ENCODE data around the gene IL27RA. TPM values are rescaled to one million over a fixed set of nuclear protein-coding genes. Genes with fewer than 3 reads are reported as not detected.
A peak's percentile ranks its signal among the peaks of the same experiment; 100 is the strongest.
"Not testable (repeated sequence)": the region's sequence is repeated elsewhere in the genome, so short reads cannot be mapped to it uniquely, and the experiment has no call there.

IL27RA gene
- total RNA-seq, 2 experiments from 2014 or later = 49.8 to 52.0 TPM

GRCh38 chr19:14015524-14016035, 16.0 kb upstream of the IL27RA start:
- Mint-ChIP-seq H3K4me3 (no peak overlapping the region), H3K27me3 (no peaks in the 10 kb centered on the region), H3K27ac (no peak overlapping the region), H3K4me1 (peaks cover 3% of the 10 kb centered on the region), H3K36me3 (ENCODE audit: low read depth) (no peaks in the 10 kb centered on the region), H3K9me3 (ENCODE audit: low read depth) (no peaks in the 10 kb centered on the region)
- intact Hi-C loops (cut with DNase I, micrococcal nuclease) = no loop called here
- ChIA-PET CTCF (interaction anchor here (0.6 to 0.8 kb wide), 3 partner anchors 16 to 118 kb away, joined by 3 to 4 read pairs (median 4); partner anchors contain the start of gene IL27RA), POLR2A (no interaction called here)
- DNase-seq (no peak), ATAC-seq (no peak)

GRCh38 chr19:14019100-14019499, 12.5 kb upstream of the IL27RA start:
- POLR2A ChIA-PET = no interaction called here
- H3K36me3 Mint-ChIP-seq (ENCODE audit: low read depth) = no peaks in the 10 kb centered on the region
- CTCF ChIA-PET = interaction anchor here (0.6 to 1.6 kb wide), 3 partner anchors 10 to 378 kb away, joined by 3 to 5 read pairs (median 3); partner anchors contain the start of gene IL27RA
- no peaks in the 10 kb centered on the region for H3K9me3 Mint-ChIP-seq (ENCODE audit: low read depth)
- ATAC-seq (no peak), DNase-seq (no peak)
- peaks cover 11% of the 10 kb centered on the region for H3K4me1 Mint-ChIP-seq
- H3K27me3 Mint-ChIP-seq = no peaks in the 10 kb centered on the region
- H3K4me3 Mint-ChIP-seq = no peak overlapping the region
- intact Hi-C loops (cut with DNase I, micrococcal nuclease) = no loop called here
- no peak overlapping the region for H3K27ac Mint-ChIP-seq

- POLR2A ChIA-PET; H3K9me3 Mint-ChIP-seq (ENCODE audit: low read depth); ATAC-seq: not testable (repeated sequence)
Measured at GRCh38 chr19:14019739-14020138, 11.8 kb upstream of the IL27RA start.

GRCh38 chr19:14021474-14021873, 10.1 kb upstream of the IL27RA start:
- DNase-seq = peak; percentile 34
- CTCF ChIA-PET = interaction anchor here (0.6 to 2.1 kb wide), 6 partner anchors 9 to 197 kb away, joined by 3 to 7 read pairs (median 4); partner anchors contain the start of genes IL27RA and RFX1

More at GRCh38 chr19:14019739-14020138, 11.8 kb upstream of the IL27RA start:
- H3K36me3 Mint-ChIP-seq (ENCODE audit: low read depth); DNase-seq; H3K27ac Mint-ChIP-seq; intact Hi-C loops (cut with DNase I, micrococcal nuclease); H3K27me3 Mint-ChIP-seq; H3K4me3 Mint-ChIP-seq: not testable (repeated sequence)
- H3K4me1 Mint-ChIP-seq = peaks cover 11% of the 10 kb centered on the region
- CTCF ChIA-PET = interaction anchor here (0.7 to 1.6 kb wide), 2 partner anchors 10 to 12 kb away, joined by 3 to 5 read pairs; partner anchors contain the start of gene IL27RA

GRCh38 chr19:14022469-14022868, 9.1 kb upstream of the IL27RA start:
- ChIA-PET CTCF (interaction anchor here (0.6 to 2.1 kb wide), 8 partner anchors 8 to 236 kb away, joined by 3 to 7 read pairs (median 4); partner anchors contain the start of gene RFX1), POLR2A (no interaction called here)
- Mint-ChIP-seq H3K27ac (no peak overlapping the region), H3K4me3 (no peak overlapping the region), H3K9me3 (ENCODE audit: low read depth) (no peaks in the 10 kb centered on the region), H3K36me3 (ENCODE audit: low read depth) (no peaks in the 10 kb centered on the region), H3K4me1 (peaks cover 10% of the 10 kb centered on the region), H3K27me3 (no peaks in the 10 kb centered on the region)
- DNase-seq (no peak), ATAC-seq (no peak)
- intact Hi-C loops (cut with DNase I, micrococcal nuclease) = no loop called here

More at GRCh38 chr19:14021474-14021873, 10.1 kb upstream of the IL27RA start:
- no peaks in the 10 kb centered on the region for H3K36me3 Mint-ChIP-seq (ENCODE audit: low read depth)
- no peaks in the 10 kb centered on the region for H3K27me3 Mint-ChIP-seq
- no peaks in the 10 kb centered on the region for H3K9me3 Mint-ChIP-seq (ENCODE audit: low read depth)
- ATAC-seq = peak; percentile 66
- no peak overlapping the region for H3K4me3 Mint-ChIP-seq
- H3K4me1 Mint-ChIP-seq = peaks cover 10% of the 10 kb centered on the region
- H3K27ac Mint-ChIP-seq = no peak overlapping the region
- intact Hi-C loops (cut with DNase I, micrococcal nuclease) = no loop called here
- POLR2A ChIA-PET = no interaction called here

GRCh38 chr19:14023404-14024235, 7.9 kb upstream of the IL27RA start:
- DNase-seq = peak; percentile 53
- Mint-ChIP-seq H3K4me1 (peaks cover 10% of the 10 kb centered on the region), H3K4me3 (no peak overlapping the region), H3K27ac (peak overlapping the region; percentile 29), H3K9me3 (ENCODE audit: low read depth) (no peaks in the 10 kb centered on the region), H3K36me3 (ENCODE audit: low read depth) (no peaks in the 10 kb centered on the region), H3K27me3 (no peaks in the 10 kb centered on the region)
- ATAC-seq = peak; percentile 35
- CTCF ChIA-PET = interaction anchor here (1.9 kb wide), 1 partner anchor 36 kb away, joined by 7 read pairs; no protein-coding TSS in a partner anchor
- intact Hi-C loops (cut with DNase I, micrococcal nuclease) = no loop called here
- POLR2A ChIA-PET = interaction anchor here (0.5 kb wide), 1 partner anchor 20 kb away, joined by 10 read pairs; no protein-coding TSS in a partner anchor

- POLR2A ChIA-PET = interaction anchor here (0.6 kb wide), 1 partner anchor 137 kb away, joined by 11 read pairs; no protein-coding TSS in a partner anchor
Measured at GRCh38 chr19:14026652-14027192, 4.8 kb upstream of the IL27RA start.

GRCh38 chr19:14027856-14028450, 3.6 kb upstream of the IL27RA start, which contains the start of gene RLN3:
RLN3 (plus strand) TSS chr19:14028148; CDS start chr19:14028205, 57 bp downstream.
- H3K9me3 Mint-ChIP-seq (ENCODE audit: low read depth) = no peaks in the 10 kb centered on the region
- H3K36me3 Mint-ChIP-seq (ENCODE audit: low read depth) = peaks cover 2% of the 10 kb centered on the region
- ChIA-PET POLR2A (no interaction called here), CTCF (interaction anchor here (0.5 to 1.7 kb wide), 5 partner anchors 14 to 1137 kb away, joined by 3 to 8 read pairs (median 3); partner anchors contain the start of gene GCDH)
- H3K27me3 Mint-ChIP-seq = no peaks in the 10 kb centered on the region
- ATAC-seq = no peak
- intact Hi-C loops (cut with DNase I, micrococcal nuclease) = no loop called here
- no peak within 1 kb of the TSS for H3K4me3 Mint-ChIP-seq
- no peak for DNase-seq
- peaks cover 18% of the 10 kb centered on the region for H3K4me1 Mint-ChIP-seq
- H3K27ac Mint-ChIP-seq = no peak within 1 kb of the TSS

More at GRCh38 chr19:14026652-14027192, 4.8 kb upstream of the IL27RA start:
- CTCF ChIA-PET = interaction anchor here (0.6 to 1.7 kb wide), 4 partner anchors 46 to 144 kb away, joined by 3 to 8 read pairs (median 4); partner anchors contain the start of genes ASF1B and MISP3
- H3K27ac Mint-ChIP-seq; H3K36me3 Mint-ChIP-seq (ENCODE audit: low read depth); H3K9me3 Mint-ChIP-seq (ENCODE audit: low read depth); DNase-seq; intact Hi-C loops (cut with DNase I, micrococcal nuclease); ATAC-seq; H3K27me3 Mint-ChIP-seq; H3K4me3 Mint-ChIP-seq: not testable (repeated sequence)
- H3K4me1 Mint-ChIP-seq = peaks cover 18% of the 10 kb centered on the region

- POLR2A ChIA-PET = interaction anchor here (0.6 kb wide), 1 partner anchor 510 kb away, joined by 5 read pairs; no protein-coding TSS in a partner anchor
- H3K27me3 Mint-ChIP-seq = no peaks in the 10 kb centered on the region
- CTCF ChIA-PET = interaction anchor here (1.0 to 1.3 kb wide), 2 partner anchors 9 to 19 kb away, joined by 3 read pairs; no protein-coding TSS in a partner anchor
- intact Hi-C loops (cut with DNase I, micrococcal nuclease) = no loop called here
- peaks cover 15% of the 10 kb centered on the region for H3K4me1 Mint-ChIP-seq
- peaks cover 3% of the 10 kb centered on the region for H3K36me3 Mint-ChIP-seq (ENCODE audit: low read depth)
- H3K4me3 Mint-ChIP-seq = no peak overlapping the region
- DNase-seq (no peak), ATAC-seq (no peak)
- H3K9me3 Mint-ChIP-seq (ENCODE audit: low read depth) = no peaks in the 10 kb centered on the region
- H3K27ac Mint-ChIP-seq = no peak overlapping the region
Measured at GRCh38 chr19:14028901-14029300, 2.7 kb upstream of the IL27RA start.

- Mint-ChIP-seq H3K9me3 (ENCODE audit: low read depth) (no peaks in the 10 kb centered on the region), H3K36me3 (ENCODE audit: low read depth) (peaks cover 12% of the 10 kb centered on the region), H3K27me3 (no peaks in the 10 kb centered on the region), H3K4me1 (peaks cover 17% of the 10 kb centered on the region), H3K27ac (peak overlapping the region; percentile 45), H3K4me3 (peak overlapping the region; percentile 92)
- intact Hi-C loops (cut with DNase I, micrococcal nuclease) = loop anchor here in 1 of 2 experiments (5.0 kb wide), 4 partner anchors 41 to 149 kb away; partner anchors contain the start of genes DCAF15 and MISP3
- no peak for DNase-seq
- ChIA-PET POLR2A (interaction anchor here (1.0 kb wide), 2 partner anchors 25 to 79 kb away, joined by 3 to 5 read pairs; partner anchors contain the start of genes DCAF15 and RFX1), CTCF (interaction anchor here (0.5 to 3.9 kb wide), 22 partner anchors 9 to 389 kb away, joined by 3 to 15 read pairs (median 4); partner anchors contain the start of genes ASF1B and MISP3)
- no peak for ATAC-seq
Measured at GRCh38 chr19:14030997-14031718, 404 bp upstream of the IL27RA start.
